Colonic mucosa (tissue), 4 donors: ENCODE data around the gene LRRC32. TPM values are rescaled to one million over a fixed set of nuclear protein-coding genes. Genes with fewer than 3 reads are reported as not detected.

ENCODE experiments used
- DNase-seq: peaks from one replicate; pipeline ENCODE4 v3.0.0-alpha.2; 2020
- H3K27ac ChIP-seq: fragments of 200-600 bp; one replicate; pipeline ENCODE4 v1.8.0; 2021
- H3K27me3 ChIP-seq: fragments of 200-600 bp; one replicate; pipeline ENCODE4 v1.8.0; 2021
- H3K36me3 ChIP-seq: fragments of 200-600 bp; one replicate; pipeline ENCODE4 v1.8.0; 2021
- H3K4me1 ChIP-seq: fragments of 200-600 bp; one replicate; pipeline ENCODE4 v1.8.0; 2021; ENCODE audit warnings: mild to moderate bottlenecking
- H3K4me3 ChIP-seq: fragments of 200-600 bp; one replicate; pipeline ENCODE4 v1.8.0; 2021
- H3K9ac ChIP-seq, 2 donors: one replicate each; pipeline ENCODE4 v1.7.0; 2013; ENCODE audit warnings: control low read depth in 2 of 2, low read depth in 2 of 2, low read length in 2 of 2
- H3K9me3 ChIP-seq: fragments of 200-600 bp; one replicate; pipeline ENCODE4 v1.8.0; 2021
- CTCF ChIP-seq: fragments of 200-600 bp; IDR thresholded peaks from one replicate; pipeline ENCODE4 v1.8.0; 2022; ENCODE audit warnings: antibody characterized with exemption, mild to moderate bottlenecking
- intact Hi-C: fragments of 100-400 bp; cut with DNase I; formaldehyde crosslinking; loops from one replicate; pipeline ENCODE4 v1.14.1; 2022
- total RNA-seq, 2 donors: library from RNA; stranded (reverse); fragmentation: NEBNext Ultra II Directional in 1 of 2; extraction: Animal tissue kit (Norgen Biotek cat#: 25700) in 1 of 2; gene quantifications; one replicate each; pipeline ENCODE4 v1.2.1, GENCODE V29; 2021
- donor health status: healthy.
- donor health status: DM: no; HTN: no; CAD: no.
- donor health status: DM: no; HTN: no; CAD: no.

LRRC32 gene
- total RNA-seq, 2 donors from 2014 or later, result 5.9 to 26.8 TPM

GRCh38 chr11:76659672-76660532 is 10.6 kb downstream of the LRRC32 start:
- H3K36me3 ChIP-seq, result no peaks in the 10 kb centered on the region
- H3K4me3 ChIP-seq, result no peak overlapping the region
- no peak for DNase-seq
- no peaks in the 10 kb centered on the region for H3K27me3 ChIP-seq
- H3K27ac ChIP-seq, result no peak overlapping the region
- no peaks in the 10 kb centered on the region for H3K4me1 ChIP-seq
- intact Hi-C loops, result no loop called here
- no peak for TF ChIP-seq CTCF
- H3K9me3 ChIP-seq, result no peaks in the 10 kb centered on the region
- H3K9ac ChIP-seq, result no peak overlapping the region

- H3K4me3 ChIP-seq, result no peak overlapping the region
- H3K36me3 ChIP-seq, result no peaks in the 10 kb centered on the region
- intact Hi-C loops, result no loop called here
- H3K27ac ChIP-seq, result no peak overlapping the region
- DNase-seq, result no peak
- H3K4me1 ChIP-seq, result no peaks in the 10 kb centered on the region
- no peak overlapping the region for H3K9ac ChIP-seq
- no peak for TF ChIP-seq CTCF
- no peaks in the 10 kb centered on the region for H3K27me3 ChIP-seq
- H3K9me3 ChIP-seq, result no peaks in the 10 kb centered on the region
Observed at GRCh38 chr11:76658651-76659650, 11.6 kb downstream of the LRRC32 start.

- H3K36me3 ChIP-seq, result no peaks in the 10 kb centered on the region
- H3K9ac ChIP-seq, result no peak overlapping the region
- intact Hi-C loops, result no loop called here
- DNase-seq, result no peak
- TF ChIP-seq CTCF, result no peak
- no peak overlapping the region for H3K27ac ChIP-seq
- no peaks in the 10 kb centered on the region for H3K4me1 ChIP-seq
- no peaks in the 10 kb centered on the region for H3K27me3 ChIP-seq
- no peaks in the 10 kb centered on the region for H3K9me3 ChIP-seq
- H3K4me3 ChIP-seq, result no peak overlapping the region
Observed at GRCh38 chr11:76658231-76658630, 12.3 kb downstream of the LRRC32 start.

GRCh38 chr11:76657187-76658170 is 13.1 kb downstream of the LRRC32 start:
- no peaks in the 10 kb centered on the region for H3K4me1 ChIP-seq
- no peak overlapping the region for H3K4me3 ChIP-seq
- no peak for DNase-seq
- H3K36me3 ChIP-seq, result no peaks in the 10 kb centered on the region
- TF ChIP-seq CTCF, result no peak
- H3K9ac ChIP-seq, result no peak overlapping the region
- no peaks in the 10 kb centered on the region for H3K27me3 ChIP-seq
- no peak overlapping the region for H3K27ac ChIP-seq
- H3K9me3 ChIP-seq, result no peaks in the 10 kb centered on the region
- intact Hi-C loops, result no loop called here
